ENCODE data around the gene GPSM1.

GPSM1 gene

DNA sequence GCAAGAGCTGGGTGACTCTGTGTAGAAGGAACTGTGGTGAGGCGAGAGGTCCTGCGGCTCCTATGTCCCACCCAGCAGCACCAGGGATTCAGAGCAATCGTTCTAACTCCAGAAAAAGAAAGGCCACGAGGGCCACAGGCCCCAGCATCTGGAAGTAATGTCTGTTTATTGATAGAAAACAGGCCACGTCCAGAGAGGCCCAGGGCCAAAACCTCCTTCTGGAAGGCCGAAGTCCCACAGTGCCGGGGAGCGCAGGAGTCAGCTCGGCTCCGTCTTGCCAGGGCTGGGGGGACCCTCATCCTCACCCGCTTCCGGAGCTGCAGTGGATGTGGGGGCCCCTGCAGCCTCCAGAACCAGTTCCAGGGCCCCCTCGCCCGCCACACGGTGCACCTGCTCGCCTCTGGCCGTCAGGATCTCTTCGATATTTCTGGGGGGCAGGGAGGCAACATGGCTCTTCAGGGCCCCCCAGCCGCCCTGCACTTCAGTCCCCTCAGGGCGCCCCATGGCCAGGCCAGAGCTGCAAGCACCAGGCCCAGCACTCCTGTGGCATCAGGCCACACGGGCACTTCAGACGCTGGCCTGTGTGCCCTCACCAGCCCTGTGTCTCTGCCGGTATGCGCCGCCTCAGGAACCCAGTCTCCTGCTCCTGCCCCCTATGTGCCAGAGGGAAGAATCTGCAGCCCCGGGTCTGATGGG is 34.6 kb downstream of the GPSM1 start:
- DNase-seq (ENCODE audit: low read depth): no peak

GRCh38 chr9:136362450-136362784 is 35.1 kb downstream of the GPSM1 start:
- no peak for DNase-seq (ENCODE audit: low read depth)

DNA sequence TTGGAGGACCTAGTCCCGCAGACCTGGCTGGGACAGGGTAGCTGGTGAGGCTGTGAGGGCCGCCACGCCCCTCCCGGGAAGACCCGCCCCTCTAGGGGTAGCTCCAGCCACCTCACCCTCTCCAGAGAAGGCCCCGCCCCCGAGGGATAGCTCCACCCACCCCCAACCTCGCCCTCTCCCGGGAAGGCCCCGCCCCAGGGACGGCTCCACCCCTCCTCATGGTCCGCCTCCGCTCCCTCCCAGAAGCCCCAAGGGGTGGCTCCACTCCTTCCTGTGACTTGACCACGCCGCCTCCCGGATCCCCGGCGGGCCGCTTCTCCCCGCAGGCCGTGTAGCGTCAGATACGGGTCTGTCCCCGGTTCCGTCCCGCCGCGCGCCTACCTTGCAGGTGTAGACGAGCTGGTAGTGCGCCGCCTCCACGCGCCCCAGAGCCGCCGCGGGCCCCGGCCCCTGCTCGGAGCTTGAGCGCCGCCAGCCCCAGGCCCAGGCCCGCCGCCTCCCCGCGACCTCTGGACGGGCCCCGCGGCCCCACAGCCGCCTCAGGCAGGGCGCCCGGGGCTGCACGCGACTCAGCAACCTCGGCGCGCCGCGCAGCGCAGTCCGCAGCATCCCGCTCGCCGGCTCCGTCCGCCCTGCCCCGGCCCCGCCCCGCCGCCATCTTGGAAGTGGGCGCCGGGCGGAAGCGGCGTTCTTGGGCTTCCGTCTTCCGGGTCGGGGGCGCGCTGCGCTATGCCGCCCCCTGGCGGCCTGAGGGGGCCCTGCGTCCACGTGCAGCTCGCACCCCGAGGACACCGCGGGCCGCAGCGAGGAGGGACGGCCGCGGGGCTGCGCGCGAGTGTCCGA is 36.0 kb downstream of the GPSM1 start, which contains the start of gene DNLZ:
TSS of gene DNLZ (minus strand) at position 639 of the 843 bp plus-strand sequence. CDS start at position 609, 30 bp downstream.
- DNase-seq (ENCODE audit: low read depth): peak; percentile 90

GRCh38 chr9:136363949-136364748 is 36.8 kb downstream of the GPSM1 start:
- DNase-seq (ENCODE audit: low read depth): no peak

- DNase-seq (ENCODE audit: low read depth): no peak
Observed at GRCh38 chr9:136364942-136365774, 37.8 kb downstream of the GPSM1 start.

GRCh38 chr9:136365775-136366222 is 38.5 kb downstream of the GPSM1 start:
- DNase-seq (ENCODE audit: low read depth): no peak

GRCh38 chr9:136366826-136367225 is 39.5 kb downstream of the GPSM1 start:
- DNase-seq (ENCODE audit: low read depth): no peak

GRCh38 chr9:136367296-136368145 is 40.2 kb downstream of the GPSM1 start:
- no peak for DNase-seq (ENCODE audit: low read depth)

DNA sequence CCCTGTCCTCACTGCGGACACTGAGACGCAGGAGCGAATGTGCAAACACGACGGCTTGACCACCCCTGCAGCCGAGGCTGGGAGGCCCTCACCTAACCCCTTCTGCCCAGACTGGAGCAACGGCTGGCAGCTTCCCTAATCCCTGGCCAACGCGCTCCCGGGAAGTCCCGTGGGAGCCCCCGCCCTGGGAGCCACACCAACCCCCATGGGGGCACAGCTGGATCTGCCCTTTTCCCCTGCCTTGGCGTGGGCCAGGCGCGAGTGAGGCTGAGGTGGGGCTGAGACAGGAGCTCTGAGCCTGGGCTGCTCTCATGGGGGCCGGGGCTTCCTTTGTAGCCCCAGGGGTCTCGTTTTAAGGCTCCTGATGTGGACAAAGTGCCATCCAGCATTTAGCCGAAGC is 40.9 kb downstream of the GPSM1 start:
- no peak for DNase-seq (ENCODE audit: low read depth)

GRCh38 chr9:136370037-136370436 is 42.7 kb downstream of the GPSM1 start:
- no peak for DNase-seq (ENCODE audit: low read depth)

DNA sequence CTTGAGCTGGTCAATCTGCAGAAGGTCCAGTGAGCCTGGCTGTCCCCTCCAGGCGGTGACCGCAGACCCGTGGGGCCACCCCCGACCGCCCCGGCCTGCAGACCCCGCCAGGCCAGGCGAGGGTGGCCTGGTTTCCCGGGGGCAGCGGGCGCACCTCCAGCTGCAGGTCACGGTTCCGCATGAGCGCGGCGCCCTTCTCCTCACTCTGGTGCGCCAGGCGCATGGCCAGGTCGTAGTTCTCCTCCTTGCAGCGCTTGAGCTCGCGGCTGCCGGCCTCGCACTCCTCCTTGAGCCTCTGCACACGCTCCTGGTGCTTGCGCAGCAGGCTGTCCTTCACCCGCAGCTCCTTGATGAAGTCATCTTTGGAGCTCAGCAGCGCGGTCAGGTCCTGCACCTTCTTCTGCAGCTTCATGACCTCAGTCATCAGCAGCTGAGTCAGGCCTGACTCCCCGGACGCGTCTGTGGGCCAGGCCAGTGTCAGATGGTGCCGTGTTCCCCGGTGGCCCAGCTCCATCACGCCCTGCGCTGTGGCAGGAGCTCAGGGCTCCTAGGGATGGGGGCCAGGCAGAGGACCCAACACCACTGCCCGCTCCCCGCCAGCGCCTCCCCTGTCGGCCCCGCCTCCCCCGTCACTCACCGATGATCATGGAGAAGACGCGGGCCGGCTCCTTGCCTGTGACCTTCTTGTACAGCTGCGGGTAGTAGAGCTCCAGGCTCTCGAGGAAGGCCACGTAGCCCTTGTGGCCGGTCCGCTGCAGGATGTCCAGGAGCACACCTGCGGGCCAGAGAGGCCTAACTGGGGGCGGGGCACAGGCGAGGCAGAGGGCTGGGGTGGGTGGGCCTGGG is 43.6 kb downstream of the GPSM1 start:
- DNase-seq (ENCODE audit: low read depth): no peak

- DNase-seq (ENCODE audit: low read depth): no peak
Observed at GRCh38 chr9:136371533-136371880, 44.2 kb downstream of the GPSM1 start.

DNA sequence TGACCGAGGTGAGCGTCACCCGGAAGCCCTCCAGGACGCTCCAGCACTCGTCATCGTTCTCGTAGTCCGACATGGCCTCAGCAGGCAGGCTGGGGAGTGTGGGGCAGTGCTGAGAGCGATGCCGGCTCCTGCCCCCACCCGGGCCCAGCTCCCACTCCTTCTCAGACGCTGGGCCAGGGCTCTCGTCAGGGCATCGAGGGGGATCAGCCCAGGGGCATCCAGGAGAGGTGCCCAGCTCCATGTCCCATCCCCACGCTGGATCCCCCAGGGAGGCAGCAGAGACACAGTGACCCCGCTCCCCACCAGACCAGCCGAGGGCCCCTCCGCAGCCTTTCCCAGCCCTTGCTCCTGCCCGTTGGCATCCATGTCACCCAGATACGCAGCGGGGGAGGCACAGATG is 44.7 kb downstream of the GPSM1 start:
- no peak for DNase-seq (ENCODE audit: low read depth)

GRCh38 chr9:136372561-136373299 is 45.4 kb downstream of the GPSM1 start:
- DNase-seq (ENCODE audit: low read depth): no peak

DNA sequence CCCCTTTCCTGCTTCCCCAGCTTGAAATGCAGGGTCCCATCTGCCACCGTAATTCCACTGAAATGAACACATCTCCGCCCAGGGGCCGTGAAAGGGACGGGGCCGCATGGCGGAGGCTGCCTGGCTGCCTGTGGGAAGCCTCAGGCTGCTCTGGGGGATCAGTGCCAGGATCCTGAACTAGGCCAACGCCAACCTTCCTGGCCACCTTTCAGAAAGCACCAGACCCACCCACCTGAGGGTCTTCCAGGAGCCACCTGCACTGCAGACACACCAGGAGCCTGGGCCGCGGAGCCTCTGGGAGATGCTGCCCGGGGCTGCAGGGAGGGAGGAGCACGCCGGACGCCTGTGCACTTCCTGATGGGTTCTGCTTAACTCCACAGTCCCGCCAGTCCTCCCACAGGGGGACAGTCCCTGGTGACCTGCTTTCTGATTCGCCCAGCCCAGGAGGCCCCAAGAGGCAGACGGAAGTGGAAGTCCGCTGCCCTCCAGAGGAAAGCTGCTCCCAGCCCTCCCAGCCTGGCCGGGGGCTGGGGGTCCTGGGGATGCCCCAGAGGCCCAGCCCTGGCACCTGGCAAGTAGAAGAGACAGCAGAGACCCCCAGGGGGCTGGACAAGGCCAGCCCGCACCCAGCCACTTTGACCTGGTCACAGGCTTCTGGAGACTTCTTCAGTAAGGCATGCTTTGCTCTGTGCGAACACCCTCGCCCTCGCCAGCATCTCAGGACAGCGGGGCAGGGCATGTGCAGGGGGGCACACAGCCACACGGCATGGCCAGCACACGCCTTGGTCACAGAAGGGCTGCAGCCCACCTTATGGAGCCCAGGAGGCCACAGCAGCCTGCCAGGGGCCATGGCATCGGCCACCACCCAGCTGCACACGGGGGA is 46.2 kb downstream of the GPSM1 start, which contains the start of gene CARD9:
TSS of gene CARD9 (minus strand) at position 370 of the 883 bp plus-strand sequence. CDS start 1,591 bp downstream, outside the sequence.
- no peak for DNase-seq (ENCODE audit: low read depth)

DNA sequence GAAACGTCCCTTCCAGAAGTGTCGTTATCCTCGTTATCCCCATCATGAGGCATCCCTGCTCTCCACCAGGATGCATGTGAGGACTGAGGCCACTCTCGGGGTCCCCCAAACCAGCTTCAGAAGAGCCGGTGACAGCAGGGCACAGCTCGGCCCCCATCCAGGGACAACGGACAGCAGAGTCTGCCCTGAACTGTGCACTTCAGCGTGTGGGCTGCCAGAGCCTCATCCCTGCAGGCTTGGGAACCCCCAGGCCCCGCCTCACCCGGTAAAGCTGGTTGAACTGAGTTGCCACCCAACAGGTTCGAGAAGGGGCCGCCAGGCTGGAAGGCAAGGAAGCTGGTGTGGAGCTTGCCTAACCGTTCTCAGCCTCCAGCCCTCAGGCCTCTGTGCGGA is 46.8 kb downstream of the GPSM1 start:
- no peak for DNase-seq (ENCODE audit: low read depth)

- DNase-seq (ENCODE audit: low read depth): no peak
Observed at GRCh38 chr9:136375096-136375495, 47.8 kb downstream of the GPSM1 start.

DNA sequence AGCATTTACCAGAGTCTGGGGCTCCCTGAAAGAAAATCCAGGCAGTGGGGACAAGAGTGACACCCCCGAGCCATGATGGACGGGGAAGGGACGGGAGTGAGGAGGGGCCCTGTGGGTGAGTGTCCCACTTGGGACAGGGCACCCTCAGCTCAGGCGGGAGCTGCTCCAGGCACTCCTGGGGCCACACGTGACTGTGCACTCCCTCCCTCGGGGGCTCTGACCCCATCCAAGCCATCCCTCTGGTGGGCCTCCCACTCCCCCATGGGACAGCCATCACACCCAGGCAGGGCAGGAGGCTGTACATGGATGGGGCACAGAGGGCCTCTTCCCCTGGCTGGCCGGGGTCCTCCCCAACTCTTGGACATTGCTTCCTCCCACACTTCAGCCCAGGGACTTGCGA is 49.1 kb downstream of the GPSM1 start:
- DNase-seq (ENCODE audit: low read depth): no peak

Measured in stimulated activated CD8-positive, alpha-beta memory T cell treated with anti-CD3 and anti-CD28 coated beads, Interleukin-12 subunit alpha, Interleukin-12 subunit beta, amount 100 ng/mL, for 1 hour (primary cell).